Gastroesophageal sphincter (tissue), 3 donors: Measurements from ENCODE around the gene CGNL1.

Experiments used
- CTCF ChIP-seq, 4 experiments: fragments of 200-600 bp in 2 of 4; fragments of 450-650 bp in 2 of 4; sonication (generic) in 1 of 4; IDR thresholded peaks; one replicate each; pipeline ENCODE4 v1.5.1; 2017 to 2019; ENCODE audit warnings: antibody characterized with exemption in 4 of 4, mild to moderate bottlenecking in 2 of 4, moderate library complexity in 2 of 4
- EP300 ChIP-seq: sonication (generic); formaldehyde crosslinking; IDR thresholded peaks from one replicate; pipeline ENCODE4 v1.6.1; 2017; ENCODE audit warnings: antibody characterized with exemption, mild to moderate bottlenecking
- POLR2A ChIP-seq, 2 donors: fragments of 450-650 bp; IDR thresholded peaks; one replicate each; pipeline ENCODE4 v1.6.1; 2017; ENCODE audit warnings: antibody characterized with exemption in 2 of 2, mild to moderate bottlenecking in 2 of 2, moderate library complexity in 1 of 2
- POLR2AphosphoS5 ChIP-seq: sonication (generic); formaldehyde crosslinking; IDR thresholded peaks from one replicate; pipeline ENCODE4 v1.6.1; 2017; ENCODE audit warnings: antibody characterized with exemption

- TF ChIP-seq CTCF (IDR thresholded peaks at IDR 0.05), result no peak
- no peak for TF ChIP-seq POLR2A (IDR thresholded peaks at IDR 0.05)
- no peak for TF ChIP-seq POLR2AphosphoS5
- no peak for TF ChIP-seq EP300
These were observed 216.1 kb downstream of the CGNL1 start for GRCh38 chr15:57592426-57592825.
